ENCODE measurements around the gene MARCHF3.
"Not testable (repeated sequence)": the region's sequence is repeated elsewhere in the genome, so short reads cannot be mapped to it uniquely, and the experiment has no call there.

The MARCHF3 gene

GRCh38 chr5:127006744-127007143 lies 23.6 kb downstream of the MARCHF3 start:
- TF ChIP-seq, protein P1, sequence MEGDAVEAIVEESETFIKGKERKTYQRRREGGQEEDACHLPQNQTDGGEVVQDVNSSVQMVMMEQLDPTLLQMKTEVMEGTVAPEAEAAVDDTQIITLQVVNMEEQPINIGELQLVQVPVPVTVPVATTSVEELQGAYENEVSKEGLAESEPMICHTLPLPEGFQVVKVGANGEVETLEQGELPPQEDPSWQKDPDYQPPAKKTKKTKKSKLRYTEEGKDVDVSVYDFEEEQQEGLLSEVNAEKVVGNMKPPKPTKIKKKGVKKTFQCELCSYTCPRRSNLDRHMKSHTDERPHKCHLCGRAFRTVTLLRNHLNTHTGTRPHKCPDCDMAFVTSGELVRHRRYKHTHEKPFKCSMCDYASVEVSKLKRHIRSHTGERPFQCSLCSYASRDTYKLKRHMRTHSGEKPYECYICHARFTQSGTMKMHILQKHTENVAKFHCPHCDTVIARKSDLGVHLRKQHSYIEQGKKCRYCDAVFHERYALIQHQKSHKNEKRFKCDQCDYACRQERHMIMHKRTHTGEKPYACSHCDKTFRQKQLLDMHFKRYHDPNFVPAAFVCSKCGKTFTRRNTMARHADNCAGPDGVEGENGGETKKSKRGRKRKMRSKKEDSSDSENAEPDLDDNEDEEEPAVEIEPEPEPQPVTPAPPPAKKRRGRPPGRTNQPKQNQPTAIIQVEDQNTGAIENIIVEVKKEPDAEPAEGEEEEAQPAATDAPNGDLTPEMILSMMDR (conservative IDR thresholded peaks at IDR 0.05; ENCODE audit: low read depth, low read length): no peak
- no peak for DNase-seq (ENCODE audit: low read depth)
- H3K4me3 ChIP-seq (ENCODE audit: low read length): no peak overlapping the region

- not testable (repeated sequence) for H3K4me3 ChIP-seq (ENCODE audit: low read length); DNase-seq (ENCODE audit: low read depth)
Observed at GRCh38 chr5:127005282-127005681, 25.1 kb downstream of the MARCHF3 start.

DNA sequence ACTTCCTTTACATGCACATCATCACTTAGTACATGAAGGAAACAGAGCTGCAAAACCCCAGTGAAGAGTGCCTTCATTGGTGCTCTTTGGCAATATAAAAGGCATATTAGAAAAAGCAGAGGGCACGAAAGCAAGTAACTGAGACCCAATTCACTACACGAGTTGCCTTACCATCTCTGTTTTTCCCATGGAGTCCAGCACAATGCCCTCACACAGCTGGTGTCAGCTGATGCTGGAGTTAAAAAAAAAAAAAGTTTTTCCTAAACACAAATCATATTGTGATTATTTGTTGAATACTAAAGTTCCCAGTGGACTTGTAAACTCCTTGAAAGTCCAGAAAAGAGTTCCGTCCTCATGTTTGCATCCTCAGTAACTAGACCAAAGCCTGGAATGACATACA lies 25.6 kb downstream of the MARCHF3 start:
- TF ChIP-seq, protein P1 (conservative IDR thresholded peaks at IDR 0.05; ENCODE audit: low read depth, low read length): no peak
- DNase-seq (ENCODE audit: low read depth): no peak
- H3K4me3 ChIP-seq (ENCODE audit: low read length): no peak overlapping the region

DNA sequence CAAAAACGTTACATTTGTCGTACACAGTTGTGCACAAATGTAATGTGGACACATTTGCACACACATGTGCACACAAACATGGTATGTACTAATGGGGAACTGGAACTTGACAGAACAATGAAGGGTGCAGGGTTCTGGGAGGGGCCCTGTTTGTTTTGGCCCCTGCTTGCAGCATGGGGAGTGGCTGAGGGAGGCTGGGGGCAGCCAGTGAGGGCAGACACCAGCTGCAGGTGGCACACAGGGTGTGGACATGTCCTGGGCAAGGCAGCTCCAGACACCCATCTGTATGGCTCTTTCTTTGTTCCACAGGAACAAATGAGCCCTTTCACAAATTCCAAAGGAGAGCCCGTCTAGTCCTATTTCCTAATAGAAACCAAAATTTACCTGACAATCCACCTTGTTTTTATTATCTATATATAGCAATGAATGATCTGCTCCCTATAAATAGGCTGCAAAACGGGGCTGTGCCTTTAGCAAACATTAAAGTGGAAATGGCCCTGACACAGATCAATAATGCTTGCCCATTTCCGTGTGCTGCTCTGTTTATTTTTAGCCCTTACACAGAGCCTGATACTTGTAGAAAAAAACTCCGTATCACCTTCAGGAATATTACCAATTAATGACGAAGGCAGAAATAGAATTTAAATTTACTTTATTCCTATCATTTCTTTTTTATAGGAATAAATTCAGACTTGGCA lies 26.4 kb downstream of the MARCHF3 start:
- TF ChIP-seq, protein P1 (conservative IDR thresholded peaks at IDR 0.05; ENCODE audit: low read depth, low read length): no peak
- H3K4me3 ChIP-seq (ENCODE audit: low read length): no peak overlapping the region
- no peak for DNase-seq (ENCODE audit: low read depth)

DNA sequence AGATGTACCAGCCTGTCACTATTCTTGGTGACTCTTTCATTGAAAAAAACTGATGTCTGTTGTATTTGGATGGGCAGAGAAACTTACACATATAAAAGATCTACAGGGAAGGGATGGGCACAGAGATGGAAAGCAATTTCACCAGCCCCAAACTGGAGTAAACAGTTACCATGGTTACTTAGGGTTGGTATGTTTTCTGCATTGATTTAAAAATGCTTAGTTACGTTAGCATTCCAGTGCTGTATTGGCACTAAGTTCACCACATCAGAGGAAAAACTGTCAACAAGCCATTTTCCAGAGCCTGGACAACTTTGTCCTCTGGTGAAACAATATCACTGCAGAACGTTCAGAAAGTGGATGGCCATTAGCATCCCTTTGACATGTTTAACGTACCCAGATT lies 28.0 kb downstream of the MARCHF3 start:
- no peak for DNase-seq (ENCODE audit: low read depth)
- TF ChIP-seq, protein P1 (conservative IDR thresholded peaks at IDR 0.05; ENCODE audit: low read depth, low read length): no peak
- no peak overlapping the region for H3K4me3 ChIP-seq (ENCODE audit: low read length)

DNA sequence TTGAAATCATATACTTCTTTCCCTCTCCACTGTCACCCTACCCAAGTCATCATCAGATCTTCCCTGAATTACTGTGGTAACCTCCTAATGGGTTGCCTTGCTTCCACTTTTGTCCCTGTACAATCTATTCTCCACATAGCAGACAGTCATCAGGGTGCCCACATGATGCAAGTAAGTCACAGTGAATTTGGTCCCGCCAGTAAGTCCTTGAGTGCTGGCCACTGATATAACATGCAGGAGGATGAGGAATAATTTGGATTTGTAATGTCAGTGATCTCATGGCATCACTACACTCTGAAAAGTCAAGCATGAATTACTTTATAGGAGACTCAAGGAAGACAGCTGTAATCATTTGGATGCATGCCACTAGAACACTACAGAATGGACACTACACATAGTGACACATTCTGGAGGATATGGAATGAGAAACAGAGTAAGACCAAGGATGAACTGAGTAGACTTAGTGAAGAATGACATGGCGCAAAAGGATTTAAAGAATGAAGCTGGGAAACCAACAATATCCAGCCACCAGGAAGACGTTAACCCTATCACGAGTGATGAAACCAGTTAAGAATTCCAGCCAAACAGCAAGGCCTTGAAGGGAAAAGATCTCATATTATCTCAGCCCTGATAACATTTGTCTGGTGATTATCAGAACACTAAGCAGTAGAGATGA lies 28.6 kb downstream of the MARCHF3 start:
- no peak overlapping the region for H3K4me3 ChIP-seq (ENCODE audit: low read length)
- DNase-seq (ENCODE audit: low read depth): peak; percentile 10
- TF ChIP-seq, protein P1 (conservative IDR thresholded peaks at IDR 0.05; ENCODE audit: low read depth, low read length): no peak

DNA sequence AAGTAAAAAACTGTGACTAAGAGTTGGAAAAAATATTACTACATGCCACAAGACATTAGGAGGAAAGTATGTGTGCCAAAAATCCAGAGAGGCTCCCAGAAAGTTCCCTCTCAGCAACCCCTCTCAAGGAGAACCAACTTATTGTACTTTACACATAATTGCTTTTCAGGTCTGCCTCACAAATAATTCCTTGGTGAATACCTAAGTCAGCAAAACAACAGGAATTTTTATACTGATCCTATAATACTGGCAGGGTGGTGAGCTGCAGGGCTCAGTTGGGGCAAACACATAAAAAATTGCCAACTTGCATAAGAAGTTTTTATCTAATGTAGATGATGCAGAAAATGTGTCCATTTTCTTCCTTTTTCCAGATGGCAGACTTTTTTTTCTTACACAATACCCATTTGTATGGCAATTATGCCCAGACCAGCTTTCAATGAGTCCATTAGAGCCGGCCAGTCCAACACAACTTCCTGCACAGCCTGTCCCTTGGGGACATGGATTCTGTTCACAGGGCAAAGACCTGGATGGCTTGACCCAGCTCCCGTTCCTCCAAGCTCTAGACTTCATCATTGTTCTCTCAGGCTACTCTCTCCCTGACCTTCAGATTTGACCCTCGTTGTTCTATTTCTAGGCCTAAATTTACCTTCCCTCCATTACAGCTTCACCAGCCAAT lies 31.3 kb downstream of the MARCHF3 start:
- DNase-seq (ENCODE audit: low read depth): no peak
- TF ChIP-seq, protein P1 (conservative IDR thresholded peaks at IDR 0.05; ENCODE audit: low read depth, low read length): no peak
- no peak overlapping the region for H3K4me3 ChIP-seq (ENCODE audit: low read length)
